ENCODE measurements around the gene PIGU.

The PIGU gene

GRCh38 chr20:34549291-34549928 is 127.5 kb downstream of the PIGU start:
- DNase-seq = no peak

GRCh38 chr20:34547844-34548613 is 128.9 kb downstream of the PIGU start:
- no peak for DNase-seq

- no peak for DNase-seq
Observed at GRCh38 chr20:34546751-34547181, 130.1 kb downstream of the PIGU start.

- DNase-seq = peak in 1 of 2 donors; percentile 31
Observed at GRCh38 chr20:34544109-34544796, 132.6 kb downstream of the PIGU start.

GRCh38 chr20:34543463-34544056 is 133.3 kb downstream of the PIGU start:
- DNase-seq = no peak

- DNase-seq = no peak
Observed at GRCh38 chr20:34542439-34542838, 134.5 kb downstream of the PIGU start.

GRCh38 chr20:34541917-34542316 is 135.0 kb downstream of the PIGU start:
- DNase-seq = peak in 1 of 2 donors; percentile 12

- DNase-seq = peak in 1 of 2 donors; percentile 64
Observed at GRCh38 chr20:34541264-34541901, 135.5 kb downstream of the PIGU start.

- DNase-seq = peak in 1 of 2 donors; percentile 27
Observed at GRCh38 chr20:34540596-34541263, 136.2 kb downstream of the PIGU start.

- no peak for DNase-seq
Observed at GRCh38 chr20:34539756-34540155, 137.1 kb downstream of the PIGU start.

- peak; percentile 35 to 65 for DNase-seq
Observed at GRCh38 chr20:34538671-34539123, 138.2 kb downstream of the PIGU start.

GRCh38 chr20:34537651-34538050 is 139.2 kb downstream of the PIGU start:
- no peak for DNase-seq

- peak in 1 of 2 donors; percentile 61 for DNase-seq
Observed at GRCh38 chr20:34536798-34537394, 140.0 kb downstream of the PIGU start.

GRCh38 chr20:34535857-34536256 is 141.0 kb downstream of the PIGU start:
- DNase-seq = no peak

- no peak for DNase-seq
Observed at GRCh38 chr20:34535301-34535840, 141.5 kb downstream of the PIGU start.

GRCh38 chr20:34534391-34535165 is 142.3 kb downstream of the PIGU start:
- DNase-seq = no peak

- DNase-seq = no peak
Observed at GRCh38 chr20:34532756-34533155, 144.1 kb downstream of the PIGU start.

GRCh38 chr20:34532320-34532719 is 144.6 kb downstream of the PIGU start:
- DNase-seq = no peak

- DNase-seq = no peak
Observed at GRCh38 chr20:34531608-34532265, 145.2 kb downstream of the PIGU start.

- DNase-seq = no peak
Observed at GRCh38 chr20:34530342-34530741, 146.6 kb downstream of the PIGU start.

Measured in CD4-positive, alpha-beta T cell treated with Interferon alpha-2 for 1 hour (primary cell).